ENCODE data around the gene RNF220.

The RNF220 gene

GRCh38 chr1:44603718-44604117, 198.7 kb downstream of the RNF220 start:
- DNase-seq (ENCODE audit: insufficient read length, low spot score) (no peak), FAIRE-seq (no peak)

- DNase-seq (ENCODE audit: insufficient read length, low spot score), result no peak
- FAIRE-seq, result no peak
Observed at GRCh38 chr1:44604157-44604955, 199.3 kb downstream of the RNF220 start.

GRCh38 chr1:44605914-44606615, 201.0 kb downstream of the RNF220 start:
- no peak for DNase-seq (ENCODE audit: insufficient read length, low spot score)
- no peak for FAIRE-seq

GRCh38 chr1:44606701-44607281, 201.7 kb downstream of the RNF220 start:
- FAIRE-seq, result no peak
- no peak for DNase-seq (ENCODE audit: insufficient read length, low spot score)

- FAIRE-seq (peak; percentile 36), DNase-seq (ENCODE audit: insufficient read length, low spot score) (no peak)
Observed at GRCh38 chr1:44608141-44608540, 203.1 kb downstream of the RNF220 start.

- DNase-seq (ENCODE audit: insufficient read length, low spot score), result peak; percentile 48
- FAIRE-seq, result no peak
Observed at GRCh38 chr1:44609412-44609767, 204.3 kb downstream of the RNF220 start.

- FAIRE-seq (no peak), DNase-seq (ENCODE audit: insufficient read length, low spot score) (no peak)
Observed at GRCh38 chr1:44609768-44610526, 204.9 kb downstream of the RNF220 start.

GRCh38 chr1:44610527-44611148, 205.6 kb downstream of the RNF220 start:
- FAIRE-seq, result no peak

GRCh38 chr1:44611419-44611818, 206.4 kb downstream of the RNF220 start:
- FAIRE-seq (no peak), DNase-seq (ENCODE audit: insufficient read length, low spot score) (no peak)

More at GRCh38 chr1:44610527-44611148, 205.6 kb downstream of the RNF220 start:
- no peak for DNase-seq (ENCODE audit: insufficient read length, low spot score)

GRCh38 chr1:44611866-44612265, 206.8 kb downstream of the RNF220 start:
- DNase-seq (ENCODE audit: insufficient read length, low spot score) (no peak), FAIRE-seq (no peak)

- DNase-seq (ENCODE audit: insufficient read length, low spot score) (no peak), FAIRE-seq (no peak)
Observed at GRCh38 chr1:44613941-44614340, 208.9 kb downstream of the RNF220 start.

- FAIRE-seq (no peak), DNase-seq (ENCODE audit: insufficient read length, low spot score) (no peak)
Observed at GRCh38 chr1:44616284-44616990, 211.4 kb downstream of the RNF220 start.

- peak; percentile 77 for DNase-seq (ENCODE audit: insufficient read length, low spot score)
Observed at GRCh38 chr1:44616991-44617702, 212.1 kb downstream of the RNF220 start.

GRCh38 chr1:44617703-44618029, 212.6 kb downstream of the RNF220 start:
- no peak for FAIRE-seq
- no peak for DNase-seq (ENCODE audit: insufficient read length, low spot score)

More at GRCh38 chr1:44616991-44617702, 212.1 kb downstream of the RNF220 start:
- peak; percentile 52 for FAIRE-seq

- peak; percentile 58 for DNase-seq (ENCODE audit: insufficient read length, low spot score)
- peak; percentile 31 for FAIRE-seq
Observed at GRCh38 chr1:44619261-44619900, 214.3 kb downstream of the RNF220 start.

GRCh38 chr1:44620072-44620471, 215.0 kb downstream of the RNF220 start:
- FAIRE-seq, result no peak
- no peak for DNase-seq (ENCODE audit: insufficient read length, low spot score)

- no peak for DNase-seq (ENCODE audit: insufficient read length, low spot score)
- FAIRE-seq, result no peak
Observed at GRCh38 chr1:44621841-44622286, 216.8 kb downstream of the RNF220 start.

GRCh38 chr1:44624268-44624901, 219.3 kb downstream of the RNF220 start:
- FAIRE-seq, result no peak
- DNase-seq (ENCODE audit: insufficient read length, low spot score), result no peak
